Progenitor cell of endocrine pancreas (in vitro differentiated cells): ENCODE data around the gene NOL4L. TPM values are rescaled to one million over a fixed set of nuclear protein-coding genes. Genes with fewer than 3 reads are reported as not detected.

Source experiments
- DNase-seq: peaks from one replicate; pipeline ENCODE4 v3.0.0; 2021; ENCODE audit warnings: low spot score; ENCODE audit not compliant: unreplicated experiment
- H3K27ac Mint-ChIP-seq: 2 replicates; pipeline ENCODE4 v1.8.0; 2021; ENCODE audit warnings: mild to moderate bottlenecking, moderate library complexity, mixed read lengths
- H3K27me3 Mint-ChIP-seq: 2 replicates; pipeline ENCODE4 v1.8.0; 2021; ENCODE audit warnings: mixed read lengths
- H3K36me3 Mint-ChIP-seq: 2 replicates; pipeline ENCODE4 v1.8.0; 2022; ENCODE audit warnings: mixed read lengths; ENCODE audit not compliant: insufficient read depth
- H3K4me1 Mint-ChIP-seq: 2 replicates; pipeline ENCODE4 v1.8.0; 2021; ENCODE audit warnings: low read depth, mixed read lengths
- H3K4me3 Mint-ChIP-seq: 2 replicates; pipeline ENCODE4 v1.8.0; 2021; ENCODE audit warnings: low read depth, mild to moderate bottlenecking, moderate library complexity, mixed read lengths
- H3K9me3 Mint-ChIP-seq: 2 replicates; pipeline ENCODE4 v1.8.0; 2021; ENCODE audit warnings: low read depth, mixed read lengths
- total RNA-seq: library from RNA; stranded (reverse); gene quantifications from 2 replicates; pipeline ENCODE4 v1.2.1, GENCODE V29; 2021
- TF ChIP-seq, protein P1 (sequence below): fragments of 200-600 bp; sonication (generic); IDR thresholded peaks from one replicate; pipeline ENCODE4 v1.5.0; 2021; ENCODE audit warnings: antibody characterized with exemption, mild to moderate bottlenecking; ENCODE audit not compliant: unreplicated experiment

NOL4L gene
- total RNA-seq, 1 donor from 2014 or later = 90.4 TPM

DNA sequence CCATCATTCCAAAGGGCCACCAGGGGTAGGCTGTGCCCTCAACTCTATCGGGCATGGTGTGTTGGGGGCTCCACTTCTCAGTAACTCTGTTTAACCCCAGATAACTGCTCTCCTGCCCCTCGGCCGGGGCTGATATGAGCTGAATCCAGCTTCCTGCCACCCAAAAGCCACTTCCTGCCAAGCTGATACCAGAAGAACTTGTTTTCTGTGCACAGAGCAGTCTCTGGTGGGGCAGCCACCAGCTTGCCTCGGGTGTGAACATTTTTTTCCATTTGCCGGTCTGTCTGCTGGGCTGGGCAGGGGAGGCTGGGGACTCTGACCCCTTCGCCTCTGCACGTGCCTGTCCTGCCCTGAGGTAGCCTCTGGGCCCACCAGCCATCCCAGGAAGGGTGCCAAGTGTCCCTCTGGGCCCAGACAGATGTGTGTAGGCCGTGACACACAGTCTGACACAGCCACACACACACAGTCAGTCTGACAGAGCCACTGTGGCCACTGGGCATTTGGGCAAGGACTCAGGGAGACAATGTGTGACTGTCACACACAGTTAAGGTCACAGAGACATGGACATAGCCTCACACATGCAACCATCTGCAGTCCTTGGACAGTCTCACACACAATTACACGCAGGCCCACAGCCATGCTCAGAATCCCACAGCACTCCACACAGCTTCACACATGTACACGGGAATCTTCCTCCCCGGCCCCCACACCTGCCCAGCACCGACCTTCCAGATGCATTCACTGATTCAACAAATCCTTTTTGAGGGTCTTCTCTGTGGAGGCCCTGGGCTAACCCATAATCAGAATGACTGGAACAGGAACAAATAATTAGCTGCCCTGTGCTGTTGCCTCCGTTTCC lies 45.1 kb downstream of the NOL4L start:
- TF ChIP-seq, protein P1, sequence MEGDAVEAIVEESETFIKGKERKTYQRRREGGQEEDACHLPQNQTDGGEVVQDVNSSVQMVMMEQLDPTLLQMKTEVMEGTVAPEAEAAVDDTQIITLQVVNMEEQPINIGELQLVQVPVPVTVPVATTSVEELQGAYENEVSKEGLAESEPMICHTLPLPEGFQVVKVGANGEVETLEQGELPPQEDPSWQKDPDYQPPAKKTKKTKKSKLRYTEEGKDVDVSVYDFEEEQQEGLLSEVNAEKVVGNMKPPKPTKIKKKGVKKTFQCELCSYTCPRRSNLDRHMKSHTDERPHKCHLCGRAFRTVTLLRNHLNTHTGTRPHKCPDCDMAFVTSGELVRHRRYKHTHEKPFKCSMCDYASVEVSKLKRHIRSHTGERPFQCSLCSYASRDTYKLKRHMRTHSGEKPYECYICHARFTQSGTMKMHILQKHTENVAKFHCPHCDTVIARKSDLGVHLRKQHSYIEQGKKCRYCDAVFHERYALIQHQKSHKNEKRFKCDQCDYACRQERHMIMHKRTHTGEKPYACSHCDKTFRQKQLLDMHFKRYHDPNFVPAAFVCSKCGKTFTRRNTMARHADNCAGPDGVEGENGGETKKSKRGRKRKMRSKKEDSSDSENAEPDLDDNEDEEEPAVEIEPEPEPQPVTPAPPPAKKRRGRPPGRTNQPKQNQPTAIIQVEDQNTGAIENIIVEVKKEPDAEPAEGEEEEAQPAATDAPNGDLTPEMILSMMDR = no peak
- no peak overlapping the region for H3K4me3 Mint-ChIP-seq
- H3K36me3 Mint-ChIP-seq = no peaks in the 10 kb centered on the region
- H3K27me3 Mint-ChIP-seq = peaks cover 20% of the 10 kb centered on the region
- no peaks in the 10 kb centered on the region for H3K9me3 Mint-ChIP-seq
- no peak for DNase-seq
- no peak overlapping the region for H3K27ac Mint-ChIP-seq
- peaks cover 32% of the 10 kb centered on the region for H3K4me1 Mint-ChIP-seq

DNA sequence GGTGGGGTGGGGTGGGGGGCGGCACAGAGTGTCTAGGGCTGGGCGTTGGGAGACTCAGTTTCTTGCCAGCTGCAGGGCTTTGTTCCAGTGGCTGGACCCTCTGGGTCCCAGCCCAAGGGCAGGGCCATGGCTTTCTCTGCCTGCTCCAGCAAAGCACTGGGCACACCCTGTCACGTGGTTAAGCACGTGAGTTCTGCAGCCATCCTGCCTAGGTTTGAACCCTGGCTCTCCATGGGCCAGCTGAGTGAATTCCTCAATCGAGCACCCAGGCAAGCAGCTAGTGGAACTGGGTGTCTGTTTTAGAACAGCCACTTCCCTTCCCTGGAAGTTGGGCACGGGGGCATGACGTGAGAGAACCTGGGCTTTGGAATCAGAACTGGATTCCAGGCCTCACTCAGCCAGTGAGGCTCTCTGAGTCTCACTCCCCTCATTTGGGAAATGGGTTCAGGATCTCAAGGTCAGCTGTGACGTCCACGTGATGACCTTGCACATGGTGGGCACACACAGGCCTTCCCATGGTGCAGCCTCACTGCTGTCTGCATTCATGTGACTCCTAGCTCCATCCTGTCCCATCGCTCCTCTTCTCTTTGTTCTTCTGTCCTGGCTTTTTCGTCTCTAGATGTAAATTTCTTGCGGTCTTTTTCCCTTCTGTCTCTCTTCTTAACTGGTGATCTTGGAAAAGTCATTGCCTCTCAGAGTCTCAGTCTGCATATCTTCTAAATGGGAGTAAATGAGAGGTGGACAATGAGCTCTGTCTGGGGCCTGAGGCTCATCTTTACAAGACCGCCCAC lies 45.9 kb downstream of the NOL4L start:
- no peaks in the 10 kb centered on the region for H3K36me3 Mint-ChIP-seq
- DNase-seq = no peak
- H3K4me3 Mint-ChIP-seq = peak overlapping the region; percentile 35
- TF ChIP-seq, protein P1 = no peak
- H3K4me1 Mint-ChIP-seq = peaks cover 34% of the 10 kb centered on the region
- no peak overlapping the region for H3K27ac Mint-ChIP-seq
- H3K27me3 Mint-ChIP-seq = peaks cover 24% of the 10 kb centered on the region
- no peaks in the 10 kb centered on the region for H3K9me3 Mint-ChIP-seq

DNA sequence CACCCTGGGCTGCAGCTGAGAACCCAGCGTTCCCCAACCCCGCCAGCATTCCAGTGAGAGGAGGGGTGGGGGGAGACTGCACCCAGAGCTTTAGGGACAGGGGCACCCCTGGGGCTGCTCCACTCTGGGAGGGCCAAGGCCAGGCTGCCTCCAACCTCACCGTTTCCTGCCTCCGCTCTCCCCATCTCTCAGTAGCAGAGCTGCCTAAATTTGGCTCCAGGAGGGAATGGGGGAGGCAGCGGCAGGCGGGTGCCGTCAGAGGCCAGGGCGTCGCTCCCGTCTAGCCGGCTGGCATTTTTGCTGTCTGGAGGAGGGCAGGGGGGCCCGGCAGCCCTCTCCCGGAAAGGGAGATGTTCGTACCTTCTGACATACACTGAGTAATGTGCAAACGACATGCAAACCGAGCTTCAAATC lies 46.6 kb downstream of the NOL4L start:
- H3K4me1 Mint-ChIP-seq = peaks cover 29% of the 10 kb centered on the region
- H3K27me3 Mint-ChIP-seq = peaks cover 26% of the 10 kb centered on the region
- H3K4me3 Mint-ChIP-seq = peak overlapping the region; percentile 35
- no peak overlapping the region for H3K27ac Mint-ChIP-seq
- DNase-seq = no peak
- no peaks in the 10 kb centered on the region for H3K36me3 Mint-ChIP-seq
- TF ChIP-seq, protein P1 = no peak
- H3K9me3 Mint-ChIP-seq = no peaks in the 10 kb centered on the region

DNA sequence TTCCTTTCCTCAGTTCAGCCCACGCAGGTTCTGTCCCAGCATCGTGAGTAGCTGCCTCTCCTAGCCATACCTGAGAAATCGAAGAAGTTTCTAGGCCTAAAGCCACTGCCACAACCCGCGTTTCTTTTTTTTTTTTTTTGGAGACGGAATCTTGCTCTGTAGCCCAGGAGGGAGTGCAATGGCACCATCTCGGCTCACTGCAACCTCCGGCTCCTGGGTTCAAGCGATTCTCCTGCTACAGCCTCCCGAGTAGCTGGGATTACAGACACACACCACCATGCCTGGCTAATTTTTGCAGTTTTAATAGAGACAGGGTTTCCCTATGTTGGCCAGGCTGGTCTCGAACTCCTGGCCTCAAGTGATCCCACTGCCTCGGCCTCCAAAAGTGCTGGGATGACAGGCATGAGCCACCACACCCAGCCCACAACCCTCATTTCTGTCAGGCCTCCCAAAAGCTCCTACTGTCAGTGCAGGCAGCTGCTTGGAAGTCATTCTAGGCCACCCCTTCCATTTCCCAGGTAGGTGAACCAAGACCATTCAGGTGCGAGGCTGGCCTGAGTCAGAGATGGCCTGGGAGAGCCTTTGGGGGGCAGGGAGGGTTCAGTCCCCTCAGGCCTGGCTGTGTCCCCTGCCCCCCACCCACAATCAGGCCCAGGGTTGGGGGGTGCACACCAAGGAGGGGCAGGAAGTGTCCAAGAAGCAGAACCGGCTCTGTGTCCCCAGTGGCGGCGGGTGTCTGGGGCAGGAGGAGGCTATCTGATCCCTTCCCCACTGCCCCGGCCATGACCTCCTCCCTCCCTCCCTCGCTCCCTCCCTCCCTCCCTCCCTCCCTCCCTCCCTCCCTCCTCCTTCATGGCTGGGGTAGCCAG lies 47.2 kb downstream of the NOL4L start:
- no peak for DNase-seq
- TF ChIP-seq, protein P1 = peak; percentile 15
- H3K4me3 Mint-ChIP-seq = peak overlapping the region; percentile 85
- H3K9me3 Mint-ChIP-seq = no peaks in the 10 kb centered on the region
- H3K27me3 Mint-ChIP-seq = peaks cover 29% of the 10 kb centered on the region
- H3K36me3 Mint-ChIP-seq = no peaks in the 10 kb centered on the region
- H3K27ac Mint-ChIP-seq = peak overlapping the region; percentile 91
- peaks cover 29% of the 10 kb centered on the region for H3K4me1 Mint-ChIP-seq
